Astrocyte (in vitro differentiated cells and primary cell): Measurements from ENCODE around the gene LAMA1. TPM values are rescaled to one million over a fixed set of nuclear protein-coding genes. Genes with fewer than 3 reads are reported as not detected.

Experiments
- DNase-seq: peaks from one replicate; pipeline ENCODE4 v3.0.0-alpha.2; 2010; ENCODE audit warnings: low read depth
- FAIRE-seq: peaks from 2 replicates; lab custom pipeline; 2011; peaks lifted over from hg19 to GRCh38; lab: Jason Lieb, UNC
- H2AFZ ChIP-seq: 2 replicates; pipeline ENCODE4 v1.6.0; 2012; ENCODE audit warnings: low read depth, low read length, inconsistent platforms
- H3K27ac ChIP-seq: 2 replicates; pipeline ENCODE4 v1.5.1; 2011; ENCODE audit warnings: low read depth, low read length, inconsistent platforms
- H3K27me3 ChIP-seq: 2 replicates; pipeline ENCODE4 v1.6.0; 2011; ENCODE audit warnings: low read length, inconsistent platforms; ENCODE audit not compliant: insufficient read depth
- H3K36me3 ChIP-seq: 2 replicates; pipeline ENCODE4 v1.5.1; 2011; ENCODE audit warnings: low read length, inconsistent platforms; ENCODE audit not compliant: insufficient read depth
- H3K4me1 ChIP-seq: 2 replicates; pipeline ENCODE4 v1.5.1; 2011; ENCODE audit warnings: low read length, inconsistent platforms; ENCODE audit not compliant: insufficient read depth
- H3K4me2 ChIP-seq: 2 replicates; pipeline ENCODE4 v1.6.0; 2012; ENCODE audit warnings: low read length, inconsistent platforms
- H3K4me3 ChIP-seq: 2 replicates; pipeline ENCODE4 v1.5.1; 2011; ENCODE audit warnings: low read depth, mild to moderate bottlenecking, low read length, inconsistent platforms; ENCODE audit not compliant: insufficient read depth
- H3K79me2 ChIP-seq: 2 replicates; pipeline ENCODE4 v1.6.0; 2012; ENCODE audit warnings: mild to moderate bottlenecking, low read length, inconsistent platforms; ENCODE audit not compliant: insufficient read depth
- H3K9ac ChIP-seq: 2 replicates; pipeline ENCODE4 v1.6.0; 2012; ENCODE audit warnings: mild to moderate bottlenecking, low read length, inconsistent platforms
- H3K9me3 ChIP-seq: 2 replicates; pipeline ENCODE4 v1.5.1; 2012; ENCODE audit warnings: low read depth, mild to moderate bottlenecking, low read length, inconsistent platforms; ENCODE audit not compliant: insufficient read depth
- H4K20me1 ChIP-seq: 2 replicates; pipeline ENCODE4 v1.6.0; 2012; ENCODE audit warnings: low read length, inconsistent platforms; ENCODE audit not compliant: insufficient read depth
- H3K27ac Mint-ChIP-seq: one replicate; pipeline ENCODE4 v1.8.0; 2021; ENCODE audit warnings: mild to moderate bottlenecking, mixed read lengths; ENCODE audit not compliant: unreplicated experiment
- H3K27me3 Mint-ChIP-seq: one replicate; pipeline ENCODE4 v1.8.0; 2021; ENCODE audit warnings: low read depth, mixed read lengths; ENCODE audit not compliant: unreplicated experiment
- H3K36me3 Mint-ChIP-seq: one replicate; pipeline ENCODE4 v1.8.0; 2021; ENCODE audit warnings: low read depth, mixed read lengths; ENCODE audit not compliant: unreplicated experiment
- H3K4me1 Mint-ChIP-seq: one replicate; pipeline ENCODE4 v1.8.0; 2021; ENCODE audit warnings: low read depth, mixed read lengths; ENCODE audit not compliant: unreplicated experiment
- H3K4me3 Mint-ChIP-seq: one replicate; pipeline ENCODE4 v1.8.0; 2021; ENCODE audit warnings: mild to moderate bottlenecking, moderate library complexity, mixed read lengths; ENCODE audit not compliant: unreplicated experiment
- H3K9me3 Mint-ChIP-seq: one replicate; pipeline ENCODE4 v1.8.0; 2021; ENCODE audit warnings: mild to moderate bottlenecking, mixed read lengths; ENCODE audit not compliant: unreplicated experiment
- EZH2 ChIP-seq: IDR thresholded peaks from 2 replicates; pipeline ENCODE4 v1.6.1; 2012; ENCODE audit warnings: mild to moderate bottlenecking, low read length, inconsistent platforms; ENCODE audit not compliant: insufficient read depth
- total RNA-seq: library from RNA; stranded (reverse); gene quantifications from 2 replicates; pipeline ENCODE4 v1.2.1, GENCODE V29; 2021
- TF ChIP-seq, protein P1 (sequence below): IDR thresholded peaks from 2 replicates; pipeline ENCODE4 v1.5.1; 2011; ENCODE audit warnings: low read depth, mild to moderate bottlenecking, inconsistent platforms, low read length, moderate library complexity; ENCODE audit not compliant: insufficient read depth

Gene LAMA1
- total RNA-seq, 1 donor from 2014 or later = 17.4 TPM

DNA sequence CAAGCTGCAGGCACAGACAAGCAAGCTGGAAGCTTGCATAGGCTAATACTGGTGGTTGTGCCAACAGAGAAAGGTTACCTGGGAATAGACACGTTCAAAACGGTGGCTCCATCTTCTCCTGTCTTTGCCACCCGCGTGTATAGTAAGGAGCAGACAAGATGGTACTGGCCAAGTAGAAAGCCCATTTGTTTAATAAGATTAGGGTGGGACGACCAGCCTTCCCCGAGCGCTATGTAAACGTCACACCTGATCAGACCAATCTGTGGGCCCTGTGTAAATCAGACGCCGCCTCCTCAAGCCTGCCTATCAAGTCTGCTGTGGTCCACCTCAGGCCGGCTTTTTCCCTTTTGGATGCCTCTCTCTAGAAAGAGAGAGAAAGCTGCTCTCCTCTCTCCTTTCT is 189.2 kb downstream of the LAMA1 start:
- no peak overlapping the region for H3K9ac ChIP-seq
- no peaks in the 10 kb centered on the region for H3K36me3 Mint-ChIP-seq
- DNase-seq = no peak
- TF ChIP-seq, protein P1, sequence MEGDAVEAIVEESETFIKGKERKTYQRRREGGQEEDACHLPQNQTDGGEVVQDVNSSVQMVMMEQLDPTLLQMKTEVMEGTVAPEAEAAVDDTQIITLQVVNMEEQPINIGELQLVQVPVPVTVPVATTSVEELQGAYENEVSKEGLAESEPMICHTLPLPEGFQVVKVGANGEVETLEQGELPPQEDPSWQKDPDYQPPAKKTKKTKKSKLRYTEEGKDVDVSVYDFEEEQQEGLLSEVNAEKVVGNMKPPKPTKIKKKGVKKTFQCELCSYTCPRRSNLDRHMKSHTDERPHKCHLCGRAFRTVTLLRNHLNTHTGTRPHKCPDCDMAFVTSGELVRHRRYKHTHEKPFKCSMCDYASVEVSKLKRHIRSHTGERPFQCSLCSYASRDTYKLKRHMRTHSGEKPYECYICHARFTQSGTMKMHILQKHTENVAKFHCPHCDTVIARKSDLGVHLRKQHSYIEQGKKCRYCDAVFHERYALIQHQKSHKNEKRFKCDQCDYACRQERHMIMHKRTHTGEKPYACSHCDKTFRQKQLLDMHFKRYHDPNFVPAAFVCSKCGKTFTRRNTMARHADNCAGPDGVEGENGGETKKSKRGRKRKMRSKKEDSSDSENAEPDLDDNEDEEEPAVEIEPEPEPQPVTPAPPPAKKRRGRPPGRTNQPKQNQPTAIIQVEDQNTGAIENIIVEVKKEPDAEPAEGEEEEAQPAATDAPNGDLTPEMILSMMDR = no peak
- no peak for TF ChIP-seq EZH2
- H3K4me2 ChIP-seq = no peak overlapping the region
- H3K27ac ChIP-seq = no peak overlapping the region
- H3K4me3 ChIP-seq = no peak overlapping the region
- H3K4me1 Mint-ChIP-seq = peaks cover 22% of the 10 kb centered on the region
- H3K9me3 ChIP-seq = no peaks in the 10 kb centered on the region
- no peak for FAIRE-seq
- H3K27me3 Mint-ChIP-seq = peaks cover 4% of the 10 kb centered on the region
- H3K79me2 ChIP-seq = no peaks in the 10 kb centered on the region
- no peak overlapping the region for H3K27ac Mint-ChIP-seq
- H3K4me3 Mint-ChIP-seq = no peak overlapping the region
- no peaks in the 10 kb centered on the region for H3K36me3 ChIP-seq
- no peak overlapping the region for H2AFZ ChIP-seq
- no peaks in the 10 kb centered on the region for H4K20me1 ChIP-seq
- no peaks in the 10 kb centered on the region for H3K27me3 ChIP-seq
- no peaks in the 10 kb centered on the region for H3K9me3 Mint-ChIP-seq
- no peaks in the 10 kb centered on the region for H3K4me1 ChIP-seq

DNA sequence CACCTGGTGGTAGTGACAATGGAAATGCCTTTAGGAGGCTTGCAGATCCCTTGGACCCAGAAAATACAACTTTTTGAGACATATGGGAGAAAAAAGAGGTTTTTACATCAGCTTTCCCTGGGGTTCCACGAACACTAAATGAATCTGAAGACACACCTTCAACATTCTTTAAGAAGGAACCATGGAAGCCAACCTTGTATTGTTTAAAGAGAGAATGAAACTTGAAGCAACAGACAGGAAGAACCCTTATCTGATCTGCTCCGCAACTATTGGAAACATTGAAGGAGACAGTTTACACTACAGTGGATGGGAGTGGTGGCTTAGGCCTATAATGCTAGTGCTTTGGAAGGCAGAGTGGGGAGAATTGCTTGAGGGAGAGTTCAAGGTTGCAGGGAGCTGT is 190.4 kb downstream of the LAMA1 start:
- Mint-ChIP-seq H3K27me3 (peaks cover 4% of the 10 kb centered on the region), H3K4me1 (peaks cover 22% of the 10 kb centered on the region), H3K9me3 (no peaks in the 10 kb centered on the region), H3K36me3 (no peaks in the 10 kb centered on the region), H3K27ac (no peak overlapping the region), H3K4me3 (no peak overlapping the region)
- H4K20me1 ChIP-seq = no peaks in the 10 kb centered on the region
- H3K79me2 ChIP-seq = no peaks in the 10 kb centered on the region
- H2AFZ ChIP-seq = no peak overlapping the region
- TF ChIP-seq, protein P1 = no peak
- TF ChIP-seq EZH2 = no peak
- no peaks in the 10 kb centered on the region for H3K9me3 ChIP-seq
- FAIRE-seq = no peak
- DNase-seq = no peak
- no peak overlapping the region for H3K9ac ChIP-seq
- H3K27me3 ChIP-seq = no peaks in the 10 kb centered on the region
- no peak overlapping the region for H3K4me3 ChIP-seq
- no peaks in the 10 kb centered on the region for H3K4me1 ChIP-seq
- H3K4me2 ChIP-seq = no peak overlapping the region
- H3K36me3 ChIP-seq = no peaks in the 10 kb centered on the region
- no peak overlapping the region for H3K27ac ChIP-seq

DNA sequence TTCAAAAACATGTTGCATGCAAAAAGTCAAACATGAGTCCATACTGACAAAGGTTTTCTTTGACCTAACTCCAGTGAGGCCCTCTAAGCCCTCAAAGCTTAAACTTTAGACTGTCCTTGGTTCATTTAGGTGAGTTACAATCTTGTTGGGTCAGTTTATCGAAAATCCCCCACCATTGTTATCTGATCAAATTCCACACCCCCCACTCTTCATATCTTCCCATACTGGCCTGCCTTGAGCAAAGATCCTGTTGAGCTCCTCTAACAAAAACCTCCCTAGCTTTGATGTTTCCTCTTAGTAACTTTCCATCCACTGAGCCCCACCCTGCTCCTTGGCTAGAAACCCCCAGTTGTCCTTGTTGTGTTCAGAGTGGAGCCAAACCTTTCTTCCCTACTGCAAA is 194.4 kb downstream of the LAMA1 start:
- H2AFZ ChIP-seq = no peak overlapping the region
- TF ChIP-seq, protein P1 = no peak
- no peak for TF ChIP-seq EZH2
- H3K79me2 ChIP-seq = no peaks in the 10 kb centered on the region
- H4K20me1 ChIP-seq = no peaks in the 10 kb centered on the region
- H3K4me2 ChIP-seq = no peak overlapping the region
- Mint-ChIP-seq H3K27ac (no peak overlapping the region), H3K4me1 (peaks cover 22% of the 10 kb centered on the region), H3K36me3 (no peaks in the 10 kb centered on the region), H3K27me3 (peaks cover 2% of the 10 kb centered on the region), H3K9me3 (no peaks in the 10 kb centered on the region), H3K4me3 (no peak overlapping the region)
- DNase-seq = no peak
- H3K9ac ChIP-seq = no peak overlapping the region
- H3K36me3 ChIP-seq = no peaks in the 10 kb centered on the region
- FAIRE-seq = no peak
- no peak overlapping the region for H3K27ac ChIP-seq
- H3K27me3 ChIP-seq = no peaks in the 10 kb centered on the region
- no peak overlapping the region for H3K4me3 ChIP-seq
- no peaks in the 10 kb centered on the region for H3K9me3 ChIP-seq
- H3K4me1 ChIP-seq = no peaks in the 10 kb centered on the region
